ENCODE results near the gene SRR. TPM values are rescaled to one million over a fixed set of nuclear protein-coding genes. Genes with fewer than 3 reads are reported as not detected.

SRR gene
- total RNA-seq, 1 experiment from 2014 or later, result 5.6 TPM

- no peak overlapping the region for H3K4me3 Mint-ChIP-seq
- no peak overlapping the region for H3K4ac ChIP-seq (ENCODE audit: low read depth, low read length)
- no peak for TF ChIP-seq CTCF (conservative IDR thresholded peaks at IDR 0.05)
- H3K18ac ChIP-seq (ENCODE audit: insufficient read length, low read depth, low read length), result no peak overlapping the region
- no peak overlapping the region for H3K27ac ChIP-seq (ENCODE audit: insufficient read length, low read depth, low read length)
- no peak overlapping the region for H2BK15ac ChIP-seq (ENCODE audit: low read depth, low read length)
- no peak overlapping the region for H4K5ac ChIP-seq (ENCODE audit: insufficient read length, low read depth, low read length)
- no peaks in the 10 kb centered on the region for H3K9me3 ChIP-seq (ENCODE audit: control insufficient read depth, low read depth, low read length)
- no peaks in the 10 kb centered on the region for H3K27me3 Mint-ChIP-seq (ENCODE audit: low read depth)
- no peak overlapping the region for H3K56ac ChIP-seq (ENCODE audit: insufficient read length, low read depth, low read length)
- H3K4me1 Mint-ChIP-seq, result no peaks in the 10 kb centered on the region; a peak in 2 of 4 replicates
- peaks cover 27 to 69% (median 54%) of the 10 kb centered on the region in 3 experiments; a peak in 6 of 7 replicates for H3K36me3 Mint-ChIP-seq (ENCODE audit: insufficient read depth in 1 of 3, low read depth in 3 of 3)
- no peak overlapping the region for H3K14ac ChIP-seq (ENCODE audit: insufficient read depth, low read length)
- H3T11ph ChIP-seq (ENCODE audit: low read length), result no peak overlapping the region
- no peak overlapping the region for H3K9ac ChIP-seq (ENCODE audit: extremely low read depth, insufficient read length, low read length)
- H4K8ac ChIP-seq (replicated peaks; ENCODE audit: insufficient read length, low read depth, low read length), result no peak overlapping the region
- H3K23me2 ChIP-seq (ENCODE audit: insufficient read length, low read depth, low read length, poor library complexity, severe bottlenecking), result no peaks in the 10 kb centered on the region
- no peaks in the 10 kb centered on the region for H3K79me1 ChIP-seq (ENCODE audit: insufficient read depth, low read depth, low read length, poor library complexity, severe bottlenecking)
- no peaks in the 10 kb centered on the region for H3K4me1 ChIP-seq (ENCODE audit: insufficient read depth, low read length)
- H2AK5ac ChIP-seq (ENCODE audit: insufficient read length, low read length), result no peak overlapping the region
- WGBS (ENCODE audit: extremely low coverage, insufficient read length, low lambda C conversion rate), result no CpG with 5 or more reads among the region's 5 CpGs
- H4K91ac ChIP-seq (ENCODE audit: insufficient read length, low read depth, low read length), result no peak overlapping the region
- no peaks in the 10 kb centered on the region for H3K9me3 Mint-ChIP-seq
- H2BK20ac ChIP-seq (ENCODE audit: low read depth, low read length, poor library complexity, severe bottlenecking), result no peak overlapping the region
- H3K23ac ChIP-seq (ENCODE audit: insufficient read length, low read depth, low read length), result no peak overlapping the region
- no peak overlapping the region for H2BK5ac ChIP-seq (ENCODE audit: insufficient read length, low read length)
- H2BK12ac ChIP-seq (ENCODE audit: insufficient read length, low read depth, low read length), result no peak overlapping the region
- no peak for DNase-seq
- H2BK120ac ChIP-seq (ENCODE audit: low read depth, low read length, poor library complexity, severe bottlenecking), result no peak overlapping the region
- H4K20me1 ChIP-seq (ENCODE audit: control insufficient read depth, insufficient read depth, insufficient read length), result peaks cover 2% of the 10 kb centered on the region
- H2AFZ ChIP-seq (ENCODE audit: low read length), result no peak overlapping the region
- H3K79me2 ChIP-seq (ENCODE audit: insufficient read depth, low read length), result no peaks in the 10 kb centered on the region
- H3K27me3 ChIP-seq (ENCODE audit: insufficient read depth, low read length), result no peaks in the 10 kb centered on the region
- no peak overlapping the region for H3K27ac Mint-ChIP-seq
- H3K4me2 ChIP-seq (ENCODE audit: insufficient read depth, insufficient read length, low read length), result no peak overlapping the region
Observed at GRCh38 chr17:2289878-2290478, 13.8 kb upstream of the SRR start.

Data from H9 (cell line).